Endodermal cell (in vitro differentiated cells): ENCODE measurements around the gene KIAA1328. TPM values are rescaled to one million over a fixed set of nuclear protein-coding genes. Genes with fewer than 3 reads are reported as not detected.

Source experiments
- DNase-seq: peaks from one replicate; pipeline ENCODE4 v3.0.0-alpha.2; 2017
- H3K27ac ChIP-seq: 2 replicates; pipeline ENCODE4 v1.5.1; 2013; ENCODE audit warnings: mild to moderate bottlenecking, low read depth, low read length, moderate library complexity
- H3K27me3 ChIP-seq: 2 replicates; pipeline ENCODE4 v1.6.1; 2013; ENCODE audit warnings: mild to moderate bottlenecking, low read length, moderate library complexity; ENCODE audit not compliant: insufficient read depth, control insufficient read depth, poor library complexity, severe bottlenecking
- H3K36me3 ChIP-seq: 2 replicates; pipeline ENCODE4 v1.7.0; 2013; ENCODE audit warnings: mild to moderate bottlenecking, low read length, moderate library complexity; ENCODE audit not compliant: control insufficient read depth, insufficient read depth
- H3K4me1 ChIP-seq: one replicate; pipeline ENCODE4 v1.7.0; 2013; ENCODE audit warnings: low read length; ENCODE audit not compliant: control insufficient read depth, insufficient read depth
- H3K4me3 ChIP-seq: 2 replicates; pipeline ENCODE4 v1.5.1; 2013; ENCODE audit warnings: mild to moderate bottlenecking, low read length, moderate library complexity
- H3K9ac ChIP-seq: 2 replicates; pipeline ENCODE4 v1.6.1; 2013; ENCODE audit warnings: mild to moderate bottlenecking, low read length, moderate library complexity; ENCODE audit not compliant: poor library complexity, severe bottlenecking; ENCODE audit errors: extremely low read depth
- H3K9me3 ChIP-seq: 2 replicates; pipeline ENCODE4 v1.6.1; 2013; ENCODE audit warnings: mild to moderate bottlenecking, low read length, moderate library complexity; ENCODE audit not compliant: control insufficient read depth
- H3K27ac Mint-ChIP-seq: 2 replicates; pipeline ENCODE4 v1.8.0; 2020; ENCODE audit warnings: mixed read lengths
- H3K27me3 Mint-ChIP-seq: 2 replicates; pipeline ENCODE4 v1.8.0; 2021; ENCODE audit warnings: mild to moderate bottlenecking, mixed read lengths; ENCODE audit not compliant: insufficient read depth
- H3K36me3 Mint-ChIP-seq: 2 replicates; pipeline ENCODE4 v1.8.0; 2020; ENCODE audit warnings: low read depth, mixed read lengths
- H3K4me1 Mint-ChIP-seq: 2 replicates; pipeline ENCODE4 v1.8.0; 2020; ENCODE audit warnings: mixed read lengths
- H3K4me3 Mint-ChIP-seq: 2 replicates; pipeline ENCODE4 v1.8.0; 2020; ENCODE audit warnings: mild to moderate bottlenecking, moderate library complexity, mixed read lengths
- H3K9me3 Mint-ChIP-seq: 2 replicates; pipeline ENCODE4 v1.8.0; 2020; ENCODE audit warnings: mild to moderate bottlenecking, mixed read lengths
- WGBS, 2 experiments: methylation state at CpG; one replicate each; pipeline versions ENCODE4 v1.1.5 to v1.1.7; 2013; ENCODE audit warnings: missing lambda C conversion rate in 2 of 2, mixed read lengths in 1 of 2; ENCODE audit not compliant: insufficient coverage in 1 of 2, insufficient read length in 1 of 2; 5-methylcytosine and 5-hydroxymethylcytosine counted together
- total RNA-seq, 2 donors: library from RNA; stranded (reverse); fragmentation: NEBNext Ultra II Directional in 1 of 2; extraction: Animal tissue kit (Norgen Biotek cat#: 25700) in 1 of 2; gene quantifications; 2 replicates in 1 of 2; 3 replicates in 1 of 2; pipeline ENCODE4 v1.2.1, GENCODE V29; 2021
- TF ChIP-seq, protein P1 (sequence below): fragments of 200-600 bp; sonication (generic); conservative IDR thresholded peaks from 2 replicates; pipeline ENCODE4 v1.5.0; 2021; ENCODE audit warnings: antibody characterized with exemption, mild to moderate bottlenecking

The KIAA1328 gene
- total RNA-seq, 2 donors from 2014 or later = 7.6 to 8.4 TPM

GRCh38 chr18:37182340-37183135 lies 353.6 kb downstream of the KIAA1328 start:
- no peaks in the 10 kb centered on the region for H3K27me3 Mint-ChIP-seq
- no peak overlapping the region for H3K4me3 ChIP-seq
- H3K27me3 ChIP-seq = no peaks in the 10 kb centered on the region
- no peak overlapping the region for H3K9ac ChIP-seq
- no peaks in the 10 kb centered on the region for H3K9me3 Mint-ChIP-seq
- no peaks in the 10 kb centered on the region for H3K36me3 Mint-ChIP-seq
- TF ChIP-seq, protein P1, sequence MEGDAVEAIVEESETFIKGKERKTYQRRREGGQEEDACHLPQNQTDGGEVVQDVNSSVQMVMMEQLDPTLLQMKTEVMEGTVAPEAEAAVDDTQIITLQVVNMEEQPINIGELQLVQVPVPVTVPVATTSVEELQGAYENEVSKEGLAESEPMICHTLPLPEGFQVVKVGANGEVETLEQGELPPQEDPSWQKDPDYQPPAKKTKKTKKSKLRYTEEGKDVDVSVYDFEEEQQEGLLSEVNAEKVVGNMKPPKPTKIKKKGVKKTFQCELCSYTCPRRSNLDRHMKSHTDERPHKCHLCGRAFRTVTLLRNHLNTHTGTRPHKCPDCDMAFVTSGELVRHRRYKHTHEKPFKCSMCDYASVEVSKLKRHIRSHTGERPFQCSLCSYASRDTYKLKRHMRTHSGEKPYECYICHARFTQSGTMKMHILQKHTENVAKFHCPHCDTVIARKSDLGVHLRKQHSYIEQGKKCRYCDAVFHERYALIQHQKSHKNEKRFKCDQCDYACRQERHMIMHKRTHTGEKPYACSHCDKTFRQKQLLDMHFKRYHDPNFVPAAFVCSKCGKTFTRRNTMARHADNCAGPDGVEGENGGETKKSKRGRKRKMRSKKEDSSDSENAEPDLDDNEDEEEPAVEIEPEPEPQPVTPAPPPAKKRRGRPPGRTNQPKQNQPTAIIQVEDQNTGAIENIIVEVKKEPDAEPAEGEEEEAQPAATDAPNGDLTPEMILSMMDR = no peak
- 100% methylated on average over 1 of the region's 1 CpG for WGBS, 2 experiments
- no peak overlapping the region for H3K27ac ChIP-seq
- peaks cover 43% of the 10 kb centered on the region for H3K4me1 Mint-ChIP-seq
- peaks cover 19% of the 10 kb centered on the region for H3K4me1 ChIP-seq
- no peak overlapping the region for H3K4me3 Mint-ChIP-seq
- H3K27ac Mint-ChIP-seq = no peak overlapping the region
- no peaks in the 10 kb centered on the region for H3K36me3 ChIP-seq
- no peak for DNase-seq
- H3K9me3 ChIP-seq = no peaks in the 10 kb centered on the region

- Histone ChIP-seq H3K27ac (no peak overlapping the region), H3K9me3 (no peaks in the 10 kb centered on the region), H3K4me3 (peak overlapping the region; percentile 1), H3K27me3 (no peaks in the 10 kb centered on the region), H3K4me1 (peaks cover 14% of the 10 kb centered on the region), H3K9ac (no peak overlapping the region), H3K36me3 (no peaks in the 10 kb centered on the region)
- H3K27me3 Mint-ChIP-seq = no peaks in the 10 kb centered on the region
- 41 to 100% methylated on average over 1 to 4 of the region's 4 CpGs for WGBS, 2 experiments
- no peak overlapping the region for H3K4me3 Mint-ChIP-seq
- no peak overlapping the region for H3K27ac Mint-ChIP-seq
- H3K36me3 Mint-ChIP-seq = no peaks in the 10 kb centered on the region
- H3K4me1 Mint-ChIP-seq = peaks cover 46% of the 10 kb centered on the region
- no peaks in the 10 kb centered on the region for H3K9me3 Mint-ChIP-seq
- TF ChIP-seq, protein P1 = no peak
- no peak for DNase-seq
Measured at GRCh38 chr18:37184209-37184868, 355.4 kb downstream of the KIAA1328 start.

DNA sequence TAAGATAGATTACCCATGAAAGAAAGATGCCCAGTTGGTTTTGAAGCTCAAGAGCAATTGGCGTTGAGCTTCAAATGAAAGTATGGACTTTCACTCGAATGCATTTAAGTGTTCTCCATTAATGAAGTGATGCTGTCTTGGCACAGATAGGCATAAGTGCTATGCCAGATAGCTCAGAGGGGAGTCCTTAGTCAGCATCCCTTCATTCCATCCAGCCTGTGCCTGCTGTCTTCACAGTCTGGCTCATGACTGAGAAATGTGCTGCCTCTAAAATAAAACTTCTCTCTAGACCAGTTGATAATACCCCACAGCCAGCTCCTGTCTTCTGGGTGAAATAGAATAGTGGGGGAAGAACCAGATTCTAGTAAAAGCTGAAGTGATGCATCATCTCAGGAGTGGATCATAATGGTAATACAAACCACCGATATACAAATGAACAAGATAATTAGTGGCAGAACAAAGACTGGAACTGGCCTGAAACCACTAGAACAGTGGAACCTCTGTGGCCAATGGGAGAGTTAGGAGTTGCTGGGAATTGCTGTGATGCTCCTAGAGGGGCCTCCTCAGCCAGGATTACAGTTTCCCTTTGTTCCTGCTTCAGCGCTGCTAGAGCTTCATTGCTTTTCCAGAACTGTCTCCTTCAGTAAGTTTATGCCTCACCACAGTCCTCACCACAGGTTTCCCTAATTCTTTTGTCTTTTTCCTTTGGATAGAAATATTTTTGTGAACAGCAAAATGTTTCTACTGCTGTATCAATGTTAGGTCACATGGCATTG lies 359.3 kb downstream of the KIAA1328 start:
- Mint-ChIP-seq H3K36me3 (no peaks in the 10 kb centered on the region), H3K27ac (no peak overlapping the region), H3K4me1 (peaks cover 27% of the 10 kb centered on the region), H3K9me3 (no peaks in the 10 kb centered on the region), H3K27me3 (no peaks in the 10 kb centered on the region), H3K4me3 (no peak overlapping the region)
- Histone ChIP-seq H3K36me3 (no peaks in the 10 kb centered on the region), H3K4me1 (peaks cover 2% of the 10 kb centered on the region), H3K4me3 (no peak overlapping the region), H3K9ac (no peak overlapping the region), H3K27me3 (no peaks in the 10 kb centered on the region), H3K9me3 (no peaks in the 10 kb centered on the region), H3K27ac (peak overlapping the region; percentile 45)
- TF ChIP-seq, protein P1 = no peak
- DNase-seq = no peak
- 90 to 93% methylated on average over 3 to 4 of the region's 4 CpGs for WGBS, 2 experiments
